Subcutaneous abdominal adipose tissue (tissue), 5 donors: ENCODE data around the gene COL18A1.
A peak's percentile ranks its signal among the peaks of the same experiment; 100 is the strongest.

Experiments
- H3K27ac ChIP-seq: one replicate; pipeline ENCODE4 v1.7.0; 2013; ENCODE audit warnings: low read depth, mild to moderate bottlenecking, inconsistent platforms, low read length, moderate library complexity
- H3K27me3 ChIP-seq, 5 donors: one replicate each; pipeline ENCODE4 v1.7.0; 2013; ENCODE audit warnings: low read length in 5 of 5, inconsistent platforms in 1 of 5; ENCODE audit not compliant: control insufficient read depth in 5 of 5, insufficient read depth in 4 of 5
- H3K36me3 ChIP-seq, 5 donors: one replicate each; pipeline ENCODE4 v1.7.0; 2013; ENCODE audit warnings: low read length in 5 of 5; ENCODE audit not compliant: control insufficient read depth in 5 of 5, insufficient read depth in 5 of 5
- H3K4me1 ChIP-seq, 5 donors: one replicate each; pipeline ENCODE4 v1.7.0; 2013; ENCODE audit warnings: low read length in 5 of 5, mild to moderate bottlenecking in 3 of 5, moderate library complexity in 1 of 5; ENCODE audit not compliant: control insufficient read depth in 5 of 5, insufficient read depth in 5 of 5
- H3K4me3 ChIP-seq, 5 donors: one replicate each; pipeline ENCODE4 v1.7.0; 2013; ENCODE audit warnings: low read length in 5 of 5, low read depth in 1 of 5
- H3K9ac ChIP-seq, 5 donors: one replicate each; pipeline ENCODE4 v1.7.0; 2013; ENCODE audit warnings: low read length in 5 of 5, mild to moderate bottlenecking in 4 of 5, moderate library complexity in 3 of 5
- H3K9me3 ChIP-seq, 5 donors: one replicate each; pipeline ENCODE4 v1.7.0; 2013; ENCODE audit warnings: low read length in 5 of 5; ENCODE audit not compliant: control insufficient read depth in 5 of 5
- donor health status: healthy.
- donor health status: healthy.
- donor health status: healthy.
- donor health status: healthy.
- donor health status: healthy.

The COL18A1 gene

DNA sequence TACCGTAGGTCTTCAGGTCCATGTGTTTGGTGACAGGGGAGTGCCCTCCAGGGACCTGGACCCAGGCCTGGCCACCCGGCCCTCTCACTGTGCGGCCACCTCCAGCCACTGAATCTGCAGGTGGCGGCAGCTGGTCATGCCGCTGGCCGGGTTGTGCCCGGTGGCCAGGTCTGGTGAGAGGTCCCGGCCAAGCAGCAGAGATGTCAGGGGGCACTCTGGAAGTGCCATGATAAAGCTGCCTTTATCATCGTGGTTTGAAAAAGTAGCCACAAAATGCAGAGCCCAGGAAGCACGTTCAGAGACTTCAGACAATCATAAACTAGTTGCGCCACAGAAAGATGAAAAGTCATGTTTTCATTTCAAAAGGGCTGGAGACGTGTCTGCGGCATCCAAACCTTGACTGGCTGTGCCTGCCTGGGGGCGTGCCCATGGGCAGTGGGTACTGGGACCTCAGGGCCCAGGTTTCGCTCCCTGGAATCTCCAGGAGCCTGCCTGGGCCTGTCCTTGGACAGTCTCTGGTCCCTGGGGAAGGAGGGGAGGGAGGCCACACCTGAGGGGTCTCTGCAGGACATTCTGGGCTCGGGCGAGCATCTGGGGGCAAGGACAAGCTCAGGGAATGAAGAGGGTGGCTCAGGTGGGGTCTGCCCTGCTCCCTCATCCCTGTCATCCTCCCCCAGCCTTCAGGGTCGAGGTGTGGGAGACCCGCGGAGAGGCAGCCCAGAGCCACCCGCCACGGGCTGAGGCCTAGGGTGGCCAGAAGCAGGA lies 44.9 kb downstream of the COL18A1 start:
- no peak overlapping the region for H3K9ac ChIP-seq
- H3K27ac ChIP-seq, result no peak overlapping the region
- peaks cover 0 to 5% (median 3%) of the 10 kb centered on the region in 5 donors for H3K36me3 ChIP-seq
- peaks cover 0 to 3% (median 0%) of the 10 kb centered on the region in 5 donors for H3K27me3 ChIP-seq
- H3K4me3 ChIP-seq, result no peak overlapping the region
- H3K9me3 ChIP-seq, result peaks cover 0 to 2% (median 2%) of the 10 kb centered on the region in 5 donors
- H3K4me1 ChIP-seq, result peaks cover 9 to 16% (median 13%) of the 10 kb centered on the region in 5 donors

DNA sequence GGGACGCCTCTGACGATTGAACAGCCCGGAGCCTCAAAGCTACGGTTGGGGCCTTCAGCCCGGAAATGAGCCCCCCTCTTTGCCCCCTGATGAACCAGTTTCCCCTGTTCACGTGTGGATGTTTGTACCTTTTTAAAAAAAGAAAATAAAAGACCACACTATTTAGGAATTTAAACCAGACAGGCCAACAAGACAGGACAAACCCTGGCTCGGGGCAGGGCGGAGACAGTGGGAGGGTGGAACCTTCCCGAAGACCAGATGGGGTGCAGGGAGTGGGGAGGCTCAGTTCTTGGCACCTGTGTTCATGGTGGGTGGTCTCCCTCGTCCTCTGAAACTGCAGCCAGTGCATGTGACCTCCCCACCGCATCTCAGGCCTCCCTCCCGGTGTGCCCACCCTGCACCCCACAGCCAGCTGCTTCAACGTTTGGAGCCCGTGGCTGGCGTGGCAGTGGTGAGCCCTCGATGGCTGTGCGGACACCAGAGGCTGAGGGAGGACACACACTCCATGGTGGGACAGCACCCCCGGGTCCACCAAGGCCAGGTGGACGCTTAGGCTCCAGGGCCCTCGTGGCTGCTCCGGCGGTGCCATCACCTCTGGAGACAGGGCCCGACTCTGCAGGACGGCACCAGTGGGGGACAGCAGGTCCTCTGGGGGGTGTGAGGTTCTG lies 45.6 kb downstream of the COL18A1 start:
- H3K9ac ChIP-seq, result no peak overlapping the region
- no peak overlapping the region for H3K27ac ChIP-seq
- no peak overlapping the region for H3K4me3 ChIP-seq
- H3K4me1 ChIP-seq, result peaks cover 11 to 22% (median 20%) of the 10 kb centered on the region in 5 donors
- peaks cover 0 to 3% (median 0%) of the 10 kb centered on the region in 5 donors for H3K27me3 ChIP-seq
- peaks cover 0 to 5% (median 3%) of the 10 kb centered on the region in 5 donors for H3K36me3 ChIP-seq
- peaks cover 0 to 2% (median 2%) of the 10 kb centered on the region in 5 donors for H3K9me3 ChIP-seq

DNA sequence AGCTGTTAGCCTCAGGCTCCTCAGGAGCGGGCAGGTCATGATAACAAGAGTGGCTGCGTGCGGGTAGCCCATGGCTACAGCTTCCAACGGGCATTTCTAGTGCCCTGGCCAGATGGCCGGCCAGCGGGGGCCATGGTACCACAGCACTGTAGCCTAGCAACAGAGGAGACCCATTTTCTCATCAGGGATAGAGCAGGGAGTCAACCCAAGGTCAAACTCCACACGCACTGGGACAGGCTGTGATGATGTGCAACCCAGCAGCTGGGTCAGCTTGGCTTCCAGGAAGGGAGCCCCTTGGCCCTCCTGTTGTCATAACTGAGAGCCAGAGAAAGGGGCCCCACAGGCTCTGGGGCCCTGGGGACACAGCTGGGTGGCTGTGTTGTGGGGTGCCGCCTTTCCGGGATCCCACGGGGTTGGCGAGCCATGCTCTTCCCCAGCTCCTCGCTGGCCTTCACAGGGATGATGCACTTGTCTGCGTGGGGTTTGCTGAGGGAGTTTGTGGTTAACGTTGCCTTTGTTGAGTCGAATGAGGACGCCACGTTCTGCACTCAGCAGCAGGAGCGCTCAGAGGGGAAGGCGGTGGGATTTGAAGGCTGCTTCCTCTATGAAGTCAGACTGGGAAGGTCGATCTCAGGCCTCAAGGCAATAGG lies 46.3 kb downstream of the COL18A1 start:
- no peak overlapping the region for H3K4me3 ChIP-seq
- H3K27ac ChIP-seq, result no peak overlapping the region
- H3K4me1 ChIP-seq, result peaks cover 11 to 29% (median 27%) of the 10 kb centered on the region in 5 donors
- H3K9ac ChIP-seq, result no peak overlapping the region
- peaks cover 0 to 5% (median 3%) of the 10 kb centered on the region in 5 donors for H3K36me3 ChIP-seq
- H3K27me3 ChIP-seq, result peaks cover 0 to 3% (median 0%) of the 10 kb centered on the region in 5 donors
- peaks cover 0 to 2% (median 2%) of the 10 kb centered on the region in 5 donors for H3K9me3 ChIP-seq

DNA sequence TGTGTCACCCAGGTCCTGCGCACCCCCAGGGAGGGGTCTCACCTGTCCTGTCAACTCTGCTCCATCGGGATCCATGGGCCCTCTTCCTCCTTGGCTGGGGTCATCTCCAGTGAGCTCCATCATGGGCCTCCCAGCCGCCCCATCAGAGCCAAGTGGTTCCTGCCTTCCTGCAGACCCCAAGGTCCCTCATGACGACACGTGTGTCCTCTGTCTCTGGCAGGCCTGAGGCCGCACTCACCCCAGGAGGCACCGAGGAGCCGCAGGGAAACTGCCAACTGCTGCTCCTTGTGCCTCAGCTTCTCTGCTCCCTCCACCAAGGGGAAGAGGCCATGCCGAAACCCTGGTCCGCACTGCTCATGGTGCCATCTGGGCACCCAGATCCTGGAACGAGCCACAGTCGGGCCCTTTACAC lies 46.8 kb downstream of the COL18A1 start:
- Histone ChIP-seq H3K27ac (no peak overlapping the region), H3K9me3 (peaks cover 0 to 2% (median 1%) of the 10 kb centered on the region in 5 donors), H3K4me1 (peaks cover 11 to 32% (median 28%) of the 10 kb centered on the region in 5 donors), H3K27me3 (peaks cover 0 to 3% (median 0%) of the 10 kb centered on the region in 5 donors), H3K4me3 (no peak overlapping the region), H3K9ac (no peak overlapping the region), H3K36me3 (peaks cover 0 to 5% (median 3%) of the 10 kb centered on the region in 5 donors)

DNA sequence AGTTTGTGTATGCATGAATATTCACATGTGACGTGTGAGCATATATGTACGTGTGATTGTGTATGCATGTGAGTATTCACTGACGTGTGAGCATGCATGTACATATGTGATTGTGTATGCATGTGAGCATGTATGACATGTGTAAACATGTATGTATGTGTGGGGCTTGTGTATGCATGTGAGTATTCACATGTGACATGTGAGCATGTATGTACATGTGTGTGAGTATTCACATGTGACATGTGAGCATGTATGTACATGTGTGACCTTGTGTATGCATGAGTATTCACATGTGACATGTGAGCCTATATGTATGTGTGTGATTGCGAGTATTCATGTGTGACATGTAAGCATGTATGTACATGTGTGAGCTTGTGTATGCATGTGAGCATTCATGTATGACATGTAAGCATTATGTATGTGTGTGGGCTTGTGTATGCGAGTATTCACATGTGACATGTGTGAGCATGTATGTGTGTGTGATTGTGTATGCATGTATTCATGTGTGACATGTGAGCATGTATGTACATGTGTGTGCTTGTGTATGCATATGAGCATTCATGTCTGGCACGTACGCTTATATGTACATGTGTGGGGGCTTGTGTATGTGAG lies 47.8 kb downstream of the COL18A1 start:
- H3K4me1 ChIP-seq, result peaks cover 11 to 42% (median 28%) of the 10 kb centered on the region in 5 donors
- no peak overlapping the region for H3K27ac ChIP-seq

GRCh38 chr21:45453308-45453950 lies 48.5 kb downstream of the COL18A1 start:
- Histone ChIP-seq H3K27ac (no peak overlapping the region), H3K9ac (no peak overlapping the region), H3K9me3 (no peaks in the 10 kb centered on the region), H3K27me3 (peaks cover 0 to 1% (median 0%) of the 10 kb centered on the region in 5 donors), H3K4me1 (peaks cover 7 to 48% (median 28%) of the 10 kb centered on the region in 5 donors), H3K36me3 (peaks cover 0 to 5% (median 0%) of the 10 kb centered on the region in 5 donors), H3K4me3 (no peak overlapping the region)

More for the DNA sequence above, 47.8 kb downstream of the COL18A1 start:
- H3K4me3 ChIP-seq, result no peak overlapping the region
- H3K9ac ChIP-seq, result no peak overlapping the region
- peaks cover 0 to 3% (median 0%) of the 10 kb centered on the region in 5 donors for H3K27me3 ChIP-seq
- H3K9me3 ChIP-seq, result no peaks in the 10 kb centered on the region
- peaks cover 0 to 9% (median 3%) of the 10 kb centered on the region in 5 donors for H3K36me3 ChIP-seq

GRCh38 chr21:45454060-45454925 lies 49.3 kb downstream of the COL18A1 start:
- peaks cover 6 to 48% (median 28%) of the 10 kb centered on the region in 5 donors for H3K4me1 ChIP-seq
- H3K36me3 ChIP-seq, result peaks cover 0 to 4% (median 0%) of the 10 kb centered on the region in 5 donors
- no peaks in the 10 kb centered on the region for H3K9me3 ChIP-seq
- H3K27me3 ChIP-seq, result no peaks in the 10 kb centered on the region
- H3K27ac ChIP-seq, result no peak overlapping the region
- H3K9ac ChIP-seq, result no peak overlapping the region
- peak overlapping the region; percentile 51 to 68 (median 61) for H3K4me3 ChIP-seq

GRCh38 chr21:45454926-45455673 lies 50.1 kb downstream of the COL18A1 start:
- Histone ChIP-seq H3K4me1 (peaks cover 6 to 48% (median 28%) of the 10 kb centered on the region in 5 donors), H3K36me3 (peaks cover 0 to 8% (median 1%) of the 10 kb centered on the region in 5 donors), H3K4me3 (peak overlapping the region; percentile 51 to 68 (median 61)), H3K27ac (no peak overlapping the region), H3K27me3 (no peaks in the 10 kb centered on the region), H3K9ac (peak overlapping the region in 3 of 5 donors; percentile 18 to 71 (median 23)), H3K9me3 (no peaks in the 10 kb centered on the region)
